Measurements from ENCODE around the gene MUC6.

MUC6 gene

DNA sequence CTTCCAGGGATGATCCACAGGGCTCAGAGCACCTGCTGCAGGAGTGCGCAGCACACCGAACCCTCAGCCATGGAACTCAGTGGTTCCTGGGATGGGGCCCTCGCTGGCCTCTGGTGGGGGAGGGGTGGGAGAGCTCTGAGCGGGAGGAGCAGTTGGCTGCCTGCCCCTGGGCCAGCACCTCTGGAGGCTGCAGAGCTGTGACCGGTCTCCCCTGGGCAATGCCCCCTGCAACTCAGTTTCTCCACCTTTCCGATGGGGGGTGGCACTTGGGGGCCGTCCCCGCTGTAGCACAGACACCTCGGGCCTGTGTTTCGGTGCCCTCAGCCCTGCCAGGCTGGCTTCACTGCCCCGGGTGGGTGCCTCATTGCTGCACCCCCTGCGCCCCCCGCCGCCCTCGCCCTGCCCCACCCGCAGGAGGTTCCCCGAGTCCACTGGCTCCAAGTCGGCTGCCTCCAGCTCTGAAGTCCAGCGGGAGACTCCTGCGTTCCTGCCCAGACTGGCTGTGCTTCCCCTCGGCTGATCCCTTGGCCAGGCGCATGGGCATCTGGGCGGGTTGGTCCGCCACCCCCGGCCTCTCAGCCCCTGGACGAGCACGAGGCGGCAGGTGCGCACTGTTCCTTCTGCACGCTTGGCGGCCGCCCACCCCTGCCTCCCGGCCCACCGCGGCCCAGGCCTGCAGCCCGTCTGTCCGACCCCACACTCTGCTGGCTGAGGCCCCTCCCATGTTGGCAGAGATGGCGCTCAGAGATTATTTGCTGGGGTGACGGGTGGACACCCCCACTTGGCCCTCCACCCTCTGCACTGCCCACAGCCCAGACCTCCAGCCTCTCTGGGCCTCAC is 1.8 kb downstream of the MUC6 start:
- no peak for ATAC-seq

DNA sequence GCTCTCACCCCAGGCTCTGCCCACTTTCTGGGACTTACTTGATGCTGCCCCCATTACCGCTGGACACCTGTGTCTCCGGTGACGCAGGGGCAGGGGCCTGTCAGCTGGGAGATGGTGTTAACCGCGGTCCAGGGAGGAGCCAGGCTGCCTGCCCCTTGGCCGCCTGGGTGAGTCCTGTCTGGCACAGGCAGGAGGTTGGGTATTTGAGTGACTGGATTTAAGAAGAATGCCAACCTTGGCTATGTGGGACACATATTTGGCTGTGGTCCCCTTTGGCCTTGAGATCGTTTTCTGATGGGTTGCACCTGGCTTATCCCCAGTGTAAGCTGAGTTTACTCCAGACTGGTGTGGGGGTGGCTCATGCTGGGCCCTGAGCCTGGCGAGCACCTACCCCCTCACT is 2.5 kb downstream of the MUC6 start:
- no peak for ATAC-seq

DNA sequence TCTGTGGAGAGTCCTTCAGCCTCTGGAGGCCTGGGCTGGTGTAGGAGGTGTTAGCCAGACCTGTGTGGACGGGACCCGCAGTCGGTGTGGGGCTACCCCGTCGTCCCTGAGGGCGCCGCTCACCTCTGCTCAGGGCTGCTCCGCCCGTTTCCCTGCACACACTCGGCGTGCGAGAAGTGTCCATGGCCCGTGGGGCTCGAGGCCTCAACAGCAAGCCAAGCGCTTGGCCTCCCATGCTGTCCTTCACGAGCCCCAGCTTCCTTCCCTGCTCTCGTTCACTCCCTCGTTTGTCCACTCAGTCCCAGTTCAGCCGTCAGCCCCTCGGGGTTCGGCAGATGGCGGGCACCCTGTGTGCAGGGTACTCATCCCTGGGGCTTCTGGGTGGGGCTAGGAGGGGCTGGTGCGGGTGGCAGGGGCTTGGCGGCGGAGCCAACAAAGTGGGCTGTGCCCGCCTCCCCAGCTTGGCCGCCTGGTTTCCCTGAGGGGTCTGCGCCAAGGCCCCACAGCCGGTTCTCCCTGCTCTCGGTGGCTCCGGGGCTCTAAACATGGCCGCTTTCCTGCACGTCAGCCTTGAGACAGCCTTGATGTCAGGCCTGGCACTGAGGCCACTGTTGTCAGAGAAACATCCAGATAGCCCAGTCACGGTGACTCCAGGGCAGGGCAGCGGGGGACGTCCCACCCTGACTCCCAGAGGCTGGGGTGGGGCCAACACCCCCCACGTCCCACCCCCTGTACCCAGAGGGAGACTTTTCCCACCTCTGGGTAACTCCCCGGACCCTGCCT is 3.3 kb downstream of the MUC6 start:
- no peak for ATAC-seq

DNA sequence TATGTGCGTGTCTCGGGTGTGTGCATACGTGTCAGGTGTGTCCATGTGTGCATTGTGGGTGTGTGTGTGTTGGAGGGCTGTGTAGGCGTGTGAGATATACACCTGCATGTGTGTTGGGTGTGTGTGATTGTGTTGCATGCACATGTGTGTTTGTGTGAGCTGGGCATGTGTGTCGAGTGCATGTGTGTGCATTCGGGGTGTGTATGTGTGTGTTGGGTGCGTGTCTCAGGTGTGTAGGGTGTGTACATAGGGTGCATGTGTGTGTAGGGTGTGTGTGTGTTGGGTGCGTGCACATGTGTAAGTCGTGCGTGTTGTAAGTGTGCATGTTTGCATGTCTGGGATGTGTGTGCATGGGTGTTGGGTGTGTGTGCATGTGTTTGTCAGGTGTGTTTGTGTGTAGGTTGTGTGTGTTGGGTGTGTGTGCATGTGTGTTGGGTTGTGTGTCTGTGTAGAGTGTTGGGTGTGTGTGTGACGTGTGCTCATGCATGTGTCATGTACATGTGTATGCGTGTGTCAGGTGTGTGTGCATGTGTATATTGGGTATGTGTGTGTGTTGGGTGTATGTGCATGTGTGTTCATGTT is 4.1 kb downstream of the MUC6 start:
- no peak for ATAC-seq

DNA sequence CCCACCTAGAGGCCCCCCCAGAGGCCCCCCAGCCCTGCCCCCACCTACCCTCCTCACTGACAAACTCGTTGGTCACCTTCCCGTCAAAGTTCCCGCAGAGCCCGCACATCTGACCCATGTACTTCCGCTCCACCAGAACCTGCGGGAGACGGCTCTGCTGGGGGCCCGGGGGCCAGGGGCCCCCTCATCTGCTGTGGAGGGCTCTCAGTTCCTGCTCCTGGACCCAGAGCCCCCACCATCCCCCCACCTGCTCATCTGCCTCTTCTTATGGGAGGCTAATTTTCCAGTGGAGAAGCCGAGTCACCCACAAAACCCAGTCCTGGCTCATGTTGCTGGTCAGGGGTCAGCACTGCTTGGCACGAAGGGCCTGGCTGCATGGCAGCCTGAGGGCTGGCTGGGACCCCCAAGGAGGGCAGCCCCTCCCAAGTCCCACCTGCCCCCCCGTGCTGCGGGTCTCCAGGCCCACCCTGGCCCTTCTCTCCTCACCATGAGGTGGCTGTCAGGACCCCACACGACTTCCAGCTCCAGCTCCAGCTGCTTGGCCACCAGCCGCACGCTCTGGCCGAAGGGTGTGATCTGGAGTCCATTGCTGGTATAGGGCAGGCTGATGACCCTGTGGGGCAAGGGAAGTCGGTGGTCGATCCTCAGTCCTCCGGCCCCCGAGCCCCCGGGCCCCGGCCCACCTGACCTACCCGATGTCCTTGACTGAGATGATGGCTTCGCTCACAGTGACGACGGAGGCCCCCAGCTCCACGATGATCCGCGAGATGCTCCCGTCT is 5.2 kb downstream of the MUC6 start:
- ATAC-seq = no peak

DNA sequence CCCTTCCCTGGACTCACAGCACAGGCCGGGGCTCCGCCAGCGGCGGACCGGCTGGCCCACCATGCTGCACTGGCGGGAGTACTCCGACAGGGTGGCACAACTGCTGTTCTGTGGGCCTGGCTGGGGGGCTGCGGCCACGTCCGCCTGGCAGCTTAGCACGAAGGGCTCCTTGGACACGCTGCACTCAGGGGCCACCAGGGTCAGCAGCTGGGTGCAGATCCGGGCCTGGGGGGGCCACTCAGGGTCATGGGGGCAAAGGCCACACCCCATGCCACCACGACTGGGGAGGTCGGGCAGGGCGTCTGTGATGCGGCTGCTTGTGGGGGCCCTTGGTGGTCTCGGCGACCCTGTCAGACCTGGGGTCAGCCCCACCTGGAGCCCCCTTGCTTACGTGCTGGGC is 6.0 kb downstream of the MUC6 start:
- ATAC-seq = no peak

DNA sequence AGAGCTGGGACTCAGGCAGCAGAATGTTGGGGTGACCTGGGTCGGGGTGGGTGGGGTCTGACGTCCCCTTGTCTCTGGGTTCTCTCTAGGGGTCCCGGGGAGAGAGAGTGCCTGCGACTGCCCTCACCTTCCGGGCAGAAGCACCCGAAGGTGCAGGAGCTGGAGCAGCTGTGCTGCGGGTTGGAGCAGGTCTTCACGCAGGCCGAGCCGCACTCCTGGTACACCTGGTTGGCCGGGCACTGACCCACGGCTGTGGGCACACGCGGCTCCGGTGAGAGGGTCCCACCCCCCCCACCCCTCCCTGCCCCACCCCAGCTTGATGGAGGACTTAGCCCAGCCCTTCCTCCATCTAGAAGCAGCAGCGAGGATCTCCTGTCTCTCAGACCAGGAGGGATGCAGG is 6.4 kb downstream of the MUC6 start:
- ATAC-seq = no peak

DNA sequence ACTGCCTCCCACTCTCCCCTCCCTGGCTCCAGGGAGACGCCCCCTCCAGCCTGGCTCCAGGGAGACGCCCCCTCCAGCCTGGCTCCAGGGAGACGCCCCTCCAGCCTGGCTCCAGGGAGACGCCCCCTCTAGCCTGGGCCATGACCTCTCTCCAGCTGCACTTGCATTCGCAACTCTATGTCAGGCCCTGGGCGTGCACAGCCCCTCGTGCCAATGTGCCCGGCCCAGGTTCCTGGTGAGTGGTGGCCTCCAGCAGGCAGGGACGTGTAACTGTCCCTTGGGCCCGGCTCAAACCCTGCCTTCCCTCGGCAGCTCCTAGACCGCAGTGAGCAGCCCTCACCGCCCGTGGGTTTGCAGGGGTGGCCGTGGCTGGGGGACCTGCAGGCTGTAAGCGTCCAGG is 6.9 kb downstream of the MUC6 start:
- no peak for ATAC-seq

DNA sequence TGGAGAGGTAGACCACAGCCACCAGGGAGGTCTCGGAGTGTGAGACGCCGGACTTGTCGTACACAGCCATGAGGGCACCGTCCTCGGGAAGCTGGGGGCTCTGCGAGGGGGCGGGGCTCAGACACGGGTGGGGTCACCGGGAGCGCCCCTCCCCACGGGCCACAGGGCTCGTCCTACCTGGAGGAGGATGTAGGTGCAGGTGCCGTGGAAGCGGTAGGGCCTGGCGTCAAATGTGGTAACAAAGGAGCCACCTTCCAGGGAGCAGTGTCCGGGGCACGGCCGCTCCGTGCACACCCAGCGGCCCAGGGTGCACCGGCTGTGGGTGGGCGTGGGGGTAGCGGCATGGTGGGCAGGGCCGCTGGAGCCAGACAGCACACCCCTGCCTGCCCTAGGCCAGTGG is 7.5 kb downstream of the MUC6 start:
- no peak for ATAC-seq

DNA sequence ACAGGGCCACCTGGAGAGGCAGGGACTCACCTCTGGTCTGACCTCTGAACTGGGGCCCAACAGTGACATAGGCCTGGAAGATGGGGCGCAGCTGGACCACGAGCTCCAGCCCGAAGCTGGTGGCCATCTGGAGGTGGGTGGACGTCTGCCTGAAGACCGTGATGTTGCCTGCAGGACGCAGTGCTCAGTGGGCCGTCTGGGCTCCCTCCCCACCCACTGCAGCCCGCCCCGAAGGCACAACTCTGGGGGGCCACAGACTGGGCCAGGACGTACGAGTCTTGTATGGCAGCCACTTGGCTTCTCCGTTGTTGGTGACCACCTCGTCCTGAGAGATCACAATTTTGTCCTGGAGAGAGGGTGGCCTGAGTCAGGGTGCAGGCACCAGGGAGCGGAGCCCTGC is 7.9 kb downstream of the MUC6 start:
- ATAC-seq = no peak

DNA sequence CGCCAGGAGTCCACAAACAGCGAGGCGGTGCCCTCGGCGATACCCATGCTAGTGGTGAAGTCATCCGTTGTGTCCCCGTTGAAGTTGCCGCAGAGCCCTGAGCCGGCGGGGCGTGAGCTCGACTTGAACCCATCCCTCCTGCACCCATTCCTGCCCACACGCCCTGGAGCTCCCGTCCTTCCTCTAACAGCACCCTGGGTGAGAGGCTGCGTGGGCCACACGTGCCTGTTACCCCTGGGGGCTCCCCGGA is 8.3 kb downstream of the MUC6 start:
- ATAC-seq = no peak

DNA sequence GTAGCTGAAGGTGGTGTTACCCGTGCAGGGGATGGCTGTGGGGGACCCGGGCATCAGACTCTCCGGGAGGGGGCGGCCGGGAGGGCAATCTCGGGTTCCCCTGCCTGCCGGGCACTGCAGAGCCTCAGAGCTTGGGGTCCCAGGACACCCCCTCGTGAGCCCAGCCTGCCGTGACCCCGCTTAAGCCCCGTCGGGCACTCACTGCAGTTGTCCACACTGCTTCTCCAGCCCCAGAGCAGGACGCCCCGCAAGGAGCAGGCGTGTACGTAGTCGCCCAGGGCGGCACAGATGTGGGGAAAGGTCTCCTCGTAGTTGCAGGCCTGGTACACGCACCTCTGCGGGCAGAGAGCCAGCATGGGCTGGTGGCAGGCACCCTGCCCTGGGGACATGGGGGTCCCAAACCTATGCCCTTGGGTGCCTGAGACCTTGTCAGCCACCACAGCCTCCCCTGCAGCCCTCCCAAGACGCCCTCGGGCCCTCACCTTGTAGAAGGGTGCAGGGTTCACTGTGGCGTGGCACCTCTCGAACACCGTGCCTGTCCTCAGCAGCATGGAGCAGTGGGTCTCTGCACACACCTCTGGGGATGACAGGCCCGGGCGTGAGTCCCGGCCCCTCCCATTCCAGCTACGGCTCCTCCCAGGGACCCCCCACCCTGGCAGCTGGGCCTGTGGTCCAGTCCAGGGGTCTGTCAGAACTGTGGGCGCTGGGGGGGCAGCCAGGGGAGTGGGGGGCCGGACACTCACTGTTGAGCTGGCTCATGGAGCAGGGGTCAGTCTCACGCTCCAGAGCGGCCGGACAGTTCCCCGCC is 8.8 kb downstream of the MUC6 start:
- ATAC-seq = no peak

DNA sequence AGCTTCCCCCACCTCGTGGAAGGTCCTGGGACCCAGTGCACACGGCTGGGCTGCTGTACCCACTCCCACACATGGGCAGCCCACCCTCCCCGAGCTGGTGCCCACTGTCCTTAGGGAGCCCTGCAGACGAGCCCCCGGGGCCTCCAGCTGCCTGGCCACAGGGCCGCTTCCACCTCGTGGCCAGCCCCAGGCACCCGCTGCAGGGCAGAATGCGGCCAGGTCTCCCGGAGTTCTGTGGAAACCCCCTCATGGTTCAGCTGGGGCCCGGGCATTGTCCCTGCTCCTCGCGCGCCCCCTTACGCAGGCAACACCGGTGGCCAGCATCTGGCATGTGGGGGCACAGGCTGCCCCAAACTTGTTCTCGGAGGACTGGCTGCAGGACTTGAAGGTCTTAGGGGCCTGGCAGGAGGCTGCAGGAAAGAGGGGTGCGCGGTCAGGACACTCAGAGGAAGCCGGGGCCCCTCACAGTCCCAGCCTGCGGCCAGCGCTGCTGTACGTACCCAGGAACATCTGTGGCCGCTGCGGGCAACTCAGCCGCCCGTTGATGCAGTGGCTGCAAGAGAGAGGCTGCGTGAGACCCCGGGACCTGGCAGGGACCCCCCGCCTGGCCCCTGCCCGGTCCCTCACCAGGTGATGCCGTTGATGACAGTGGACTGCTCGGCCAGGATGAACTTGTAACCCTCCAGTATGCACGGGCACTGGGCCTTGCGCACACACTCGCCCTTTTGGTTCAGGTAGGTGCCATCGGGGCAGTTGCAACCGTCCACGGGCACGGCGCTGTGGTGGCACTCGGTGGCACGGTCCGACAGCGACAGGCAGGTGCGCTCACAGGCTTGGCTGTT is 9.7 kb downstream of the MUC6 start:
- ATAC-seq = no peak

DNA sequence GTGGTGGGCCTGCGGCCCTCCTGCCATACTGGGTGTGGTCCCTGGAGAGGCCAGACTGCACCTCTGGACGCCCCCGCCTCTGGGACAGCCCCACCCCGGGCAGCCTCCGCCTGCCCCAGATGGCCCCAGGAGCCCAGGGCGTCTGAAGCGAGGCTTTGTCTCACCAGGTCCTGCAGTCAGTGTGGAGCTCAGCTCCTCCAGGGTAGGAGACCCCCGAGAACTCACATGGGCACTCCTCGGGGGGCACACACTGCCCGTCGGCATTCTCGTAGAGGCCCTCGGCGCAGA is 10.4 kb downstream of the MUC6 start:
- no peak for ATAC-seq

DNA sequence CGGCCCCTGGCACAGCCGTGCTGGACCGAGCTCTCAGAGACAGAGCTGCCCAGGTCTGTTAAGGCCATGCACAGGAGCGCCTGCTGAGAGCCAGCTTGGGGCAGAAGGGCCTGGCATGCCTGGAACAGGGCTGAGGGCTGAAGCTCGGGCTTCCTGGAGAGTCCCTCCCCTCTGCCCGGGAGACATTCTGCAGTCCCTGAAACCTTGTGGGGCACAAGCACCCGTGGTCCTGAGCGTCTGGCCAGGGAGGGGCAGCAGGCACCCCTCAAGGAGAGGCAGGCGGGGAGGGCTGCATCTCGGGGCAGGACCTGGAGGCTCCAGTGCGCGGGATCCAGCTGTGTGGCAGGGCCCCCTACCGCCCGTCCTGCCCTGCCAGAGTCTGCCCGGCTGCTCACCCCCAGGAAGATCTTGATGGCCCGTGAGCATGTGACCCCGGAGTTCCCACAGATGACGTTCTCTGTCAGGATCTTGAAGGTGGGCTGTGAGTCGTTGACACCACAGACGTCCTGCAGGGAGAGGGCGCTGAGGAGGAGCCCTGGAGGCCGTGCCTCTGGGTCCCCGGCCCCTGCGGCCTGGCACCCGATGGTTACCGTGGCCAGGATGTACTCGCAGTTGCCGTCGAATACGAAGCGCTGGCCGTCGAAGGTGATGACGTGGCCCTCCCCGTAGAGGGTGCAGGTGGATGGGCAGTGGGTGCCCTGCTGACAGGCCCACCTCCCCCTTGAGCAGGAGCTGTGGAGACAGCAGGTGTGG is 10.9 kb downstream of the MUC6 start:
- no peak for ATAC-seq

DNA sequence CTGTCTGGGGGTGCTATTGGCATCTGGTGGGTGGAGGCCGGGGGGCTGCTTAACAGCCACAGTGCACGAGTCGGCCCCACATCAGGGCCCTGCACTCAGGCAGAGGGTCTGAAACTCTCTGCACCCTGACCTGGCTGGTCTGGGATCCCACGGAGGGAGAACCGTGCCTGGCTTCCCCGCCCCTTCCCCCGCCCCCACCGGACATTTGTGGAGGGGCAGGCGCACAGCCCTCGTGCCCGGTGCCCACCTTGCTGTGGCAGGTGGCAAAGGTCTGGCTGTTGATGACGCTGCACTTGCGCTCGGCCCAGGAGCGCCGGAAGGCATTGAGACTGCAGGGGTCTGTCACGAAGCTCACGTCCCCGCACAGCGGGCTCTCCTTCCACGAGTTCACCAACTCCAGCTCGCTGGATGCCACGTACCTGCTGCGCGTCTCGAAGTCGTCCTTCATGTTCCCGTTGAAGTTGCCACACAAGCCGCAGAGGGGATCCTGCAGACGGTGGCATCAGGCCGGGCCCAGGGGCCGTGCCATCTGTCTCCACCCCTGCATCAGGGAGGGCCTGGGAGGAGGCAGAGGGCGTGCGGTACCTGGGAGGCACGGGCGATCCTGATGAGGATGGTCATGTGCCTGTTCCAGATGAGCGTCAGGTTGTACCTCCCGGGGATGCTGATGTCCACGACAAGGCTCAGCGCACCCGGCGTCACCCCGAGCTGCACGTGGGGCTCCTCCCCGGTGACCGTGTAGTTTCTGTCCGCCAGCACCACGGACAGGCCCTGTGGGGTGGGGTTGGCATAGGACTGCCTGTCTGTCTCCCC is 11.7 kb downstream of the MUC6 start:
- ATAC-seq = no peak

DNA sequence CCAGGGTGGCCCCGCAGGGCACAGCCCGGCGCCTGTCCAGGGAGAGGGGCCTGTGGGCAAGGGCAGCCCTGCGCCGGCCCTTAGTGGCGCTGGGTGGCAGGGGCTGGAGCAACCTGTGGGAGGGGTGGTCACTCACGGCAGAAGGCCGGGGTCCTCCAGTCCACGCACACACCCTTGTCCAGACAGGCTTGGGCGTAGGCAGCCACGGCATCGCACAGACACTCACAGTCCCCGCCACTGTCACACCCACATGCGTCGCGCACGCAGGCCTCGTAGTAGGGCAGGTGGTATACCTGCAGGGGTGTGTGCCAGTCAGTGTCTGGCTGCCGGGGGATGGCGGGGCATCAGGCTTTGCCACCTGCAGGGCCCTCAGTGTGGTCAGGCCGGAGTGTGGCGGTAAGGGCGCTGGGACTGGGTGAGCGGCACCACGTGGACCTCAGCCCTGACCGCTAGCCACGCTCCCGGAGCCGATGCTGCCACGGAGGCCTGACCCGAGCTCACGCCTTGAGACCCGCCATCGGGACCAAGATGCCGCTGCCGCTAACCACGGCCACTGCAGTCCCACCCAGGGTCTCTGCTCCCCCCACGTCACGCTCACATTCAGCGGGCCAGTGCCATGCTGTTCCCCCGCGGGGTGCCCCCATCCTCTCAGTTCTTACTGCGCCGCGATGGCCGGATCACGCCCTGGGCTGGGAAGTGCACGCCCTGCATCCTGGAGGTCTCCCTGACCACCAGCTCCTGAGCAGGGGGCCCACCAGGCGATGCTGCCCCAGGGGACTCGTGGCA is 12.5 kb downstream of the MUC6 start:
- ATAC-seq = no peak

DNA sequence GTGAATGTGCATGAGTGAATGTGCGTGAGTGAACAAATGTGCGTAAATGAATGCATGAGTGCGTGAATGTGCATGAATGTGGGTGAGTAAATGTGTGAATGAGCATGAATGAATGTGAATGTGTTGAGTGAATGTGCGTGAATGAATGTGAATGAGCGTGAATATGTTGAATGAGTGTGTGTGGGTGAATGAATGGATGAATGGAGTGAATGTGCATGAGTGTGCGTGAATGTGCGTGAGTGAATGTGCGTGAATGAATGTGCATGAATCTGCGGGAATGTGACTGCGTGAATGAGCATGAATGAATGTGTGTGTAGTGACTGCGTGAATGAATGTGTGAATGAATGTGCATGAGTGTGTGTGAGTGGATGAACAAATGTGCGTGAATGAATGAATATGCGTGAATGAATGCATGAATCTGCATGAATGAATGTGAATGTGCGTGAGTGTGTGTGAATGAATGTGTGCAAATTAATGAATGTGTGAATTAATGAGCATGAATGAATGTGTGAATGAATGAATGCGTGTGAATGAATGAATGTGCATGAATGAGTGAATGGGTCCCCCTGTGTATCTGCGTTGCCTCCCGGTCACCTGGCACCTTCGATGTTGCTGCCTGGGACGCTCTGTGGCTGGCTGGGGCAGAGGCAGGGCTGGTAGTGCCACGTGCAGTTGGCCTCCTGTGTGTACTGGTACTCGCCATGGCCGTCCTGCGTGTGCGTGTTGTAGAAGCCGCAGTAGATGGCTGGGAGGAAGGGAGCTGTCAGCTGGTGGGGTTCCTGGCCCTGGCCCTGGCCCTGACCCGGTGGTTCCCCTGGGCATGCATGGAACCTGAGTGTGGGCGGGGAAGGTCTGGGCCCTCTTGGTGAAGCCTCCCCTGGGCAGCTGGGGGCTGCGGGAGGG is 13.4 kb downstream of the MUC6 start:
- no peak for ATAC-seq

All from activated CD4-positive, CD25-positive, alpha-beta regulatory T cell treated with anti-CD3 and anti-CD28 coated beads, Interleukin-2, amount 50 U/mL, for 24 hours (primary cell).